Measurements from ENCODE around the gene CDK11B. TPM values are rescaled to one million over a fixed set of nuclear protein-coding genes. Genes with fewer than 3 reads are reported as not detected.
"Not testable (repeated sequence)": the region's sequence is repeated elsewhere in the genome, so short reads cannot be mapped to it uniquely, and the experiment has no call there.

CDK11B gene
- total RNA-seq, 1 donor from 2014 or later: 24.8 TPM

GRCh38 chr1:1674806-1675205, 16.0 kb upstream of the CDK11B start:
- ATAC-seq: peak; percentile 18
- intact Hi-C loops (cut with DNase I); H3K4me1 ChIP-seq; H3K4me3 ChIP-seq; H3K9me3 ChIP-seq; H3K27me3 ChIP-seq; H3K27ac ChIP-seq: not testable (repeated sequence)
- H3K36me3 ChIP-seq: peaks cover 27% of the 10 kb centered on the region
- peak; percentile 40 for DNase-seq

GRCh38 chr1:1672181-1672965, 13.6 kb upstream of the CDK11B start:
- no peak overlapping the region for H3K27ac ChIP-seq
- no peak for TF ChIP-seq CTCF (IDR thresholded peaks at IDR 0.05)
- ATAC-seq: no peak
- peaks cover 47% of the 10 kb centered on the region for H3K36me3 ChIP-seq
- no peak overlapping the region for H3K4me3 ChIP-seq
- H3K9me3 ChIP-seq: no peaks in the 10 kb centered on the region
- intact Hi-C loops (cut with DNase I): no loop called here
- DNase-seq: peak; percentile 55
- H3K4me1 ChIP-seq: no peaks in the 10 kb centered on the region
- no peaks in the 10 kb centered on the region for H3K27me3 ChIP-seq

- Histone ChIP-seq H3K4me1 (no peaks in the 10 kb centered on the region), H3K36me3 (peaks cover 49% of the 10 kb centered on the region), H3K27me3 (no peaks in the 10 kb centered on the region), H3K27ac (no peak overlapping the region), H3K4me3 (no peak overlapping the region), H3K9me3 (no peaks in the 10 kb centered on the region)
- intact Hi-C loops (cut with DNase I): no loop called here
- no peak for TF ChIP-seq CTCF (IDR thresholded peaks at IDR 0.05)
- DNase-seq (peak; percentile 58), ATAC-seq (no peak)
These were observed 12.7 kb upstream of the CDK11B start for GRCh38 chr1:1671365-1672119.

GRCh38 chr1:1670866-1671265, 12.1 kb upstream of the CDK11B start:
- no peak for TF ChIP-seq CTCF (IDR thresholded peaks at IDR 0.05)
- peak; percentile 53 for DNase-seq
- Histone ChIP-seq H3K9me3 (no peaks in the 10 kb centered on the region), H3K27me3 (no peaks in the 10 kb centered on the region), H3K27ac (no peak overlapping the region), H3K4me1 (no peaks in the 10 kb centered on the region), H3K36me3 (peaks cover 56% of the 10 kb centered on the region), H3K4me3 (no peak overlapping the region)
- no peak for ATAC-seq
- intact Hi-C loops (cut with DNase I): no loop called here

- H3K4me3 ChIP-seq: no peak overlapping the region
- DNase-seq (peak; percentile 54), ATAC-seq (no peak)
- TF ChIP-seq CTCF (IDR thresholded peaks at IDR 0.05): no peak
- intact Hi-C loops (cut with DNase I): no loop called here
- H3K27me3 ChIP-seq: no peaks in the 10 kb centered on the region
- no peaks in the 10 kb centered on the region for H3K4me1 ChIP-seq
- peaks cover 67% of the 10 kb centered on the region for H3K36me3 ChIP-seq
- H3K9me3 ChIP-seq: no peaks in the 10 kb centered on the region
- H3K27ac ChIP-seq: no peak overlapping the region
These were observed 10.9 kb upstream of the CDK11B start for GRCh38 chr1:1669468-1670440.
